H1 (cell line): ENCODE data around the gene EGR1. TPM values are rescaled to one million over a fixed set of nuclear protein-coding genes. Genes with fewer than 3 reads are reported as not detected.

Experiments used
- CTCF ChIA-PET: fragments of 300-600 bp; sonication (Branson Sonifier 250); formaldehyde crosslinking; loops from one replicate; lab custom pipeline; 2021; ENCODE audit not compliant: partially characterized antibody; lab: Charles Lee
- POLR2A ChIA-PET: fragments of 300-600 bp; sonication (Branson Sonifier 250); formaldehyde crosslinking; loops from one replicate; lab custom pipeline; 2021; ENCODE audit warnings: inconsistent platforms; ENCODE audit not compliant: partially characterized antibody; lab: Charles Lee
- DNase-seq, 2 experiments: peaks; one replicate each; pipeline versions ENCODE4 v3.0.0 to v3.0.0-alpha.2; 2010 to 2022; ENCODE audit warnings: low spot score in 2 of 2, low read depth in 1 of 2, mixed read lengths in 1 of 2
- FAIRE-seq: peaks from 2 replicates; lab custom pipeline; 2011; peaks lifted over from hg19 to GRCh38; lab: Jason Lieb, UNC
- H2AFZ ChIP-seq: 2 replicates; pipeline ENCODE4 v1.8.1; 2012; ENCODE audit warnings: low read length, inconsistent platforms
- H2AK5ac ChIP-seq: 2 replicates; pipeline ENCODE4 v1.6.1; 2013; ENCODE audit warnings: low read depth, low read length
- H2BK120ac ChIP-seq: replicated peaks from 2 replicates; pipeline ENCODE3; 2013; ENCODE audit warnings: low read depth, low read length, inconsistent platforms
- H2BK12ac ChIP-seq: 2 replicates; pipeline ENCODE4 v1.6.1; 2013; ENCODE audit warnings: low read depth, low read length
- H2BK15ac ChIP-seq: 2 replicates; pipeline ENCODE4 v1.6.1; 2013; ENCODE audit warnings: low read length
- H2BK20ac ChIP-seq: 2 replicates; pipeline ENCODE4 v1.6.1; 2013; ENCODE audit warnings: low read length
- H2BK5ac ChIP-seq: 2 replicates; pipeline ENCODE4 v1.6.1; 2013; ENCODE audit warnings: low read depth, low read length
- H3K14ac ChIP-seq: 2 replicates; pipeline ENCODE4 v1.6.1; 2013; ENCODE audit warnings: inconsistent platforms; ENCODE audit not compliant: insufficient read length
- H3K18ac ChIP-seq: 2 replicates; pipeline ENCODE4 v1.6.1; 2013; ENCODE audit warnings: low read length; ENCODE audit errors: extremely low read depth
- H3K23ac ChIP-seq: 2 replicates; pipeline ENCODE4 v1.6.1; 2013; ENCODE audit warnings: inconsistent platforms; ENCODE audit not compliant: insufficient read length
- H3K23me2 ChIP-seq: 2 replicates; pipeline ENCODE4 v1.6.1; 2013; ENCODE audit warnings: low read depth, low read length
- H3K27ac ChIP-seq: 2 replicates; pipeline ENCODE4 v1.6.1; 2011; ENCODE audit warnings: low read depth, low read length, inconsistent platforms
- H3K27me3 ChIP-seq, 4 experiments: replicated peaks in 1 of 4; 1 replicate in 1 of 4; 2 replicates in 3 of 4; pipeline versions ENCODE4 v1.6.1 to v1.8.1; 2011 to 2013; ENCODE audit warnings: low read length in 3 of 4, mild to moderate bottlenecking in 3 of 4, inconsistent platforms in 2 of 4, mixed read lengths in 2 of 4, moderate library complexity in 1 of 4; ENCODE audit not compliant: control insufficient read depth in 3 of 4, insufficient read depth in 3 of 4; ENCODE audit errors: extremely low read depth in 1 of 4
- H3K36me3 ChIP-seq, 4 experiments: 2 replicates each; pipeline versions ENCODE4 v1.6.1 to v1.8.1; 2011 to 2013; ENCODE audit warnings: mild to moderate bottlenecking in 4 of 4, low read length in 3 of 4, moderate library complexity in 2 of 4, control low read depth in 1 of 4, inconsistent platforms in 1 of 4; ENCODE audit not compliant: insufficient read depth in 4 of 4, control insufficient read depth in 2 of 4
- H3K4ac ChIP-seq: replicated peaks from 2 replicates; pipeline ENCODE3; 2013; ENCODE audit warnings: low read length, low read depth, mixed read lengths, inconsistent platforms; ENCODE audit not compliant: insufficient read length
- H3K4me1 ChIP-seq, 4 experiments: replicated peaks in 1 of 4; 1 replicate in 1 of 4; 2 replicates in 3 of 4; pipeline versions ENCODE4 v1.6.1 to v1.8.1; 2011 to 2013; ENCODE audit warnings: low read length in 3 of 4, inconsistent platforms in 2 of 4, mixed read lengths in 1 of 4; ENCODE audit not compliant: insufficient read depth in 4 of 4, control insufficient read depth in 3 of 4
- H3K4me2 ChIP-seq, 2 experiments: 2 replicates each; pipeline versions ENCODE4 v1.6.1 to v1.8.1; 2011 to 2013; ENCODE audit warnings: low read depth in 2 of 2, low read length in 2 of 2, control low read depth in 1 of 2, inconsistent platforms in 1 of 2, mild to moderate bottlenecking in 1 of 2; ENCODE audit not compliant: insufficient read depth in 1 of 2
- H3K4me3 ChIP-seq, 4 experiments: fragments of 200-600, 300-600 bp in 1 of 4; sonication (generic), shearing (Covaris generic), sonication (Bioruptor Twin) in 1 of 4; 2 replicates each; pipeline versions ENCODE4 v1.5.1 to v1.8.1; 2011 to 2016; ENCODE audit warnings: low read length in 4 of 4, low read depth in 3 of 4, control low read depth in 2 of 4, inconsistent platforms in 2 of 4, mild to moderate bottlenecking in 2 of 4, mixed read lengths in 1 of 4, moderate library complexity in 1 of 4; ENCODE audit not compliant: insufficient read depth in 2 of 4; ENCODE audit errors: extremely low read depth in 1 of 4
- H3K56ac ChIP-seq: replicated peaks from 2 replicates; pipeline ENCODE3; 2013; ENCODE audit warnings: low read depth, mild to moderate bottlenecking, mixed read lengths, low read length, inconsistent platforms; ENCODE audit not compliant: insufficient read length
- H3K79me1 ChIP-seq: 2 replicates; pipeline ENCODE4 v1.6.1; 2013; ENCODE audit warnings: low read depth, low read length, control low read depth
- H3K79me2 ChIP-seq, 2 experiments: 2 replicates each; pipeline versions ENCODE4 v1.6.1 to v1.8.1; 2012 to 2013; ENCODE audit warnings: low read length in 2 of 2, mild to moderate bottlenecking in 2 of 2, inconsistent platforms in 1 of 2; ENCODE audit not compliant: insufficient read depth in 2 of 2, control insufficient read depth in 1 of 2
- H3K9ac ChIP-seq, 4 experiments: replicated peaks in 1 of 4; 1 replicate in 1 of 4; 2 replicates in 3 of 4; pipeline versions ENCODE4 v1.6.1 to v1.8.1; 2011 to 2013; ENCODE audit warnings: low read depth in 3 of 4, low read length in 3 of 4, control low read depth in 2 of 4, mild to moderate bottlenecking in 2 of 4, moderate library complexity in 2 of 4, inconsistent platforms in 1 of 4; ENCODE audit errors: extremely low read depth in 1 of 4
- H3K9me3 ChIP-seq, 2 experiments: 2 replicates each; pipeline versions ENCODE4 v1.6.1 to v1.8.1; 2012 to 2013; ENCODE audit warnings: mild to moderate bottlenecking in 2 of 2, moderate library complexity in 2 of 2, control low read depth in 1 of 2, inconsistent platforms in 1 of 2, low read depth in 1 of 2, low read length in 1 of 2, mixed read lengths in 1 of 2; ENCODE audit not compliant: insufficient read depth in 2 of 2
- H4K20me1 ChIP-seq, 2 experiments: replicated peaks in 1 of 2; 2 replicates each; pipeline versions ENCODE3 to v1.8.1; 2011 to 2013; ENCODE audit warnings: inconsistent platforms in 2 of 2, low read length in 2 of 2, mild to moderate bottlenecking in 1 of 2; ENCODE audit not compliant: insufficient read depth in 2 of 2, control insufficient read depth in 1 of 2
- H4K5ac ChIP-seq: 2 replicates; pipeline ENCODE4 v1.6.1; 2013; ENCODE audit warnings: low read length, low read depth, mixed read lengths, inconsistent platforms; ENCODE audit not compliant: insufficient read length
- H4K8ac ChIP-seq: 2 replicates; pipeline ENCODE4 v1.8.0; 2013; ENCODE audit warnings: mild to moderate bottlenecking, moderate library complexity, low read length, inconsistent platforms; ENCODE audit not compliant: insufficient read depth; ENCODE audit errors: extremely low read depth
- H4K91ac ChIP-seq: replicated peaks from 2 replicates; pipeline ENCODE3; 2013; ENCODE audit warnings: low read length, mixed read lengths, inconsistent platforms; ENCODE audit not compliant: insufficient read length
- POLR2A ChIP-seq, 2 experiments: IDR thresholded peaks; 1 replicate in 1 of 2; 2 replicates in 1 of 2; pipeline ENCODE4 v1.6.1; 2011; ENCODE audit warnings: low read depth in 2 of 2, low read length in 2 of 2, mild to moderate bottlenecking in 2 of 2; ENCODE audit errors: control extremely low read depth in 1 of 2
- SIN3A ChIP-seq, 2 experiments: IDR thresholded peaks in 1 of 2; conservative IDR thresholded peaks in 1 of 2; 2 replicates each; pipeline ENCODE4 v1.6.1; 2011 to 2012; ENCODE audit warnings: low read length in 2 of 2, improper control_type of control experiment in 1 of 2, low read depth in 1 of 2, mild to moderate bottlenecking in 1 of 2
- WGBS, 2 experiments: shearing (Covaris generic) in 1 of 2; methylation state at CpG; one replicate each; pipeline versions ENCODE4 v1.1.6 to v1.1.7; 2013 to 2015; ENCODE audit warnings: low lambda C conversion rate in 2 of 2, mixed read lengths in 2 of 2, inconsistent platforms in 1 of 2, low coverage in 1 of 2, missing lambda C conversion rate in 1 of 2; ENCODE audit not compliant: insufficient replicate concordance in 2 of 2, insufficient coverage in 1 of 2, insufficient read length in 1 of 2; ENCODE audit errors: extremely low coverage in 1 of 2, missing lambda C conversion rate in 1 of 2; 5-methylcytosine and 5-hydroxymethylcytosine counted together
- polyA plus RNA-seq, 7 experiments: library from polyadenylated mRNA; depleted of rRNA in 3 of 7; stranded (reverse) in 5 of 7; unstranded in 2 of 7; fragments of >200 nt in 5 of 7; fragments of 200-250 nt in 2 of 7; gene quantifications; 1 replicate in 5 of 7; 2 replicates in 1 of 7; 4 replicates in 1 of 7; pipeline versions ENCODE4 v1.2.1 to v1.2.3, GENCODE V29; 2011 to 2013; ENCODE audit warnings: missing spikeins in 2 of 7, mixed read lengths in 2 of 7
- total RNA-seq: library from RNA; stranded (reverse); fragmentation: NEBNext Ultra II Directional; extraction: Animal tissue kit (Norgen Biotek cat#: 25700); gene quantifications from 2 replicates; pipeline ENCODE4 v1.2.1, GENCODE V29; 2021
- TF ChIP-seq, protein P1 (sequence below): IDR thresholded peaks from 2 replicates; pipeline ENCODE4 v1.6.1; 2011; ENCODE audit warnings: low read depth, mild to moderate bottlenecking, low read length; ENCODE audit not compliant: insufficient read depth

EGR1 gene
- total and polyA plus RNA-seq, 2 of the 8 experiments (the other 6 are each of a cell fraction or from before 2014, with no cell fraction given), result 16.2 to 35.5 TPM

DNA sequence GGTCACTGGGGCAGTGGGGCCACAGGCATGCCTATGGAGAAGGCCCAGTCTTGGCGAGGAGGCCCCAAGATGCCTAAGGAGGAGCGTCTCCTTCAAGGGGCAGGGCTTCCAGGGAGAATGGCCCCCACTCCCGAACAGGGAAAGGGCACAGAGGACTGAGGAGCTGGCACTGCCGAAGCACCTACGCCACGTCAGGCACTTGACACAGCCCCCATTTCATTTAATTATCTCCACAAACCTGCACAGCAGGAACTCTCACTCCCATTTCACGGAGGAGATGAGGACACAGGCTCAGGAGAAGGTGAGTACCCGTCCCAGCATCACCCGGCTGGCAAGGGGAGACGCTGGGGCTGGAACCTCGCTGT is 26.0 kb downstream of the EGR1 start:
- H2AK5ac ChIP-seq, result 0 out of 2 replicates have a peak overlapping the region, but pooled peaks have one; percentile 3
- DNase-seq, result no peak
- peak overlapping the region; percentile 21 for H3K4ac ChIP-seq
- H3K4me2 ChIP-seq, result peak overlapping the region; percentile 84 to 85
- H2BK5ac ChIP-seq, result 0 out of 2 replicates have a peak overlapping the region, but pooled peaks have one; percentile 44
- no peak overlapping the region for H3K14ac ChIP-seq
- no peaks in the 10 kb centered on the region for H3K79me2 ChIP-seq
- TF ChIP-seq POLR2A (IDR thresholded peaks at IDR 0.05; ENCODE audit: control extremely low read depth in 1 of 2, low read depth in 2 of 2, low read length in 2 of 2) (0 out of 3 replicates have a peak, but pooled peaks of 1 of the 2 experiments have one; percentile 4), SIN3A (conservative IDR thresholded peaks at IDR 0.05 in 1 of 2, IDR thresholded peaks at IDR 0.05 in 1 of 2; ENCODE audit: low read depth in 1 of 2, low read length in 2 of 2) (0 out of 4 replicates have a peak, but pooled peaks of 1 of the 2 experiments have one; percentile 12)
- TF ChIP-seq, protein P1, sequence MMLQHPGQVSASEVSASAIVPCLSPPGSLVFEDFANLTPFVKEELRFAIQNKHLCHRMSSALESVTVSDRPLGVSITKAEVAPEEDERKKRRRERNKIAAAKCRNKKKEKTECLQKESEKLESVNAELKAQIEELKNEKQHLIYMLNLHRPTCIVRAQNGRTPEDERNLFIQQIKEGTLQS, result no peak
- peak overlapping the region; percentile 47 for H2BK120ac ChIP-seq
- H3K18ac ChIP-seq, result peak overlapping the region; percentile 78
- no peaks in the 10 kb centered on the region for H4K20me1 ChIP-seq
- no peaks in the 10 kb centered on the region for H3K79me1 ChIP-seq
- H3K4me3 ChIP-seq, result peak overlapping the region; percentile 40 to 63 (median 42); a peak in 7 of 8 replicates
- H2AFZ ChIP-seq, result peak overlapping the region; percentile 18; the same call in 1 of the 2 replicates
- no peak overlapping the region for H4K5ac ChIP-seq
- no peak overlapping the region for H3K56ac ChIP-seq
- H4K8ac ChIP-seq, result no peak overlapping the region; the same call in none of the 2 replicates
- peak overlapping the region; percentile 61; the same call in 1 of the 2 replicates for H2BK15ac ChIP-seq
- H2BK12ac ChIP-seq, result 0 out of 2 replicates have a peak overlapping the region, but pooled peaks have one; percentile 60
- no peaks in the 10 kb centered on the region for H3K36me3 ChIP-seq
- H3K23me2 ChIP-seq, result peaks cover 6% of the 10 kb centered on the region; the same call in 1 of the 2 replicates
- H3K27me3 ChIP-seq, result peaks cover 0 to 21% (median 17%) of the 10 kb centered on the region in 4 experiments; a peak in 5 of 7 replicates
- 59% methylated on average over 11 of the region's 11 CpGs; no CpG with 5 or more reads in 1 of the 2 experiments for WGBS, 2 experiments
- H3K27ac ChIP-seq, result no peak overlapping the region
- peak overlapping the region in 3 of 4 experiments; percentile 25 to 36 (median 29); a peak in 2 of 7 replicates for H3K9ac ChIP-seq
- ChIA-PET POLR2A (interaction anchor here (0.6 to 3.2 kb wide), 5 partner anchors 13 to 38 kb away, joined by 3 to 41 read pairs (median 9); partner anchors contain the start of gene EGR1), CTCF (interaction anchor here (0.5 to 2.3 kb wide), 6 partner anchors 12 to 42 kb away, joined by 3 to 15 read pairs (median 4); no protein-coding TSS in a partner anchor)
- no peak overlapping the region for H2BK20ac ChIP-seq
- no peak for FAIRE-seq
- peaks cover 3 to 21% (median 13%) of the 10 kb centered on the region in 4 experiments for H3K4me1 ChIP-seq
- H3K9me3 ChIP-seq, result no peaks in the 10 kb centered on the region
- no peak overlapping the region for H3K23ac ChIP-seq
- peak overlapping the region; percentile 94 for H4K91ac ChIP-seq
